Neural progenitor cell (in vitro differentiated cells): Measurements from ENCODE around the gene CACNA1C. TPM values are rescaled to one million over a fixed set of nuclear protein-coding genes. Genes with fewer than 3 reads are reported as not detected.
A peak's percentile ranks its signal among the peaks of the same experiment; 100 is the strongest.

Source experiments
- DNase-seq: peaks from one replicate; pipeline ENCODE4 v3.0.0-alpha.2; 2016; ENCODE audit warnings: low spot score
- H2AFZ ChIP-seq: fragments of 200-600 bp; sonication (generic); replicated peaks from 2 replicates; pipeline ENCODE4 v1.6.1; 2016; ENCODE audit warnings: antibody characterized with exemption
- H3F3A ChIP-seq: fragments of 200-600 bp; sonication (generic); 2 replicates; pipeline ENCODE4 v1.6.1; 2016; ENCODE audit warnings: antibody characterized with exemption, low read depth
- H3K27ac ChIP-seq: fragments of 200-600 bp; sonication (generic); 2 replicates; pipeline ENCODE4 v1.5.1; 2016; ENCODE audit warnings: mild to moderate bottlenecking
- H3K27me3 ChIP-seq: fragments of 200-600 bp; sonication (generic); 2 replicates; pipeline ENCODE4 v1.6.1; 2016; ENCODE audit warnings: mild to moderate bottlenecking, moderate library complexity
- H3K36me3 ChIP-seq: fragments of 200-600 bp; sonication (generic); 2 replicates; pipeline ENCODE4 v1.5.1; 2016
- H3K4me1 ChIP-seq: fragments of 200-600 bp; sonication (generic); 2 replicates; pipeline ENCODE4 v1.6.1; 2016; ENCODE audit warnings: mixed run types
- H3K4me2 ChIP-seq: fragments of 200-600 bp; sonication (generic); 2 replicates; pipeline ENCODE4 v1.6.1; 2016
- H3K4me3 ChIP-seq: fragments of 200-600 bp; sonication (generic); 2 replicates; pipeline ENCODE4 v1.5.1; 2016
- H3K79me2 ChIP-seq: fragments of 200-600 bp; sonication (generic); 2 replicates; pipeline ENCODE4 v1.6.1; 2016; ENCODE audit warnings: low read depth
- H3K9ac ChIP-seq: fragments of 200-600 bp; sonication (generic); 2 replicates; pipeline ENCODE4 v1.6.1; 2016
- H3K9me3 ChIP-seq: fragments of 200-600 bp; sonication (generic); 2 replicates; pipeline ENCODE4 v1.5.1; 2016; ENCODE audit warnings: low read depth
- H4K20me1 ChIP-seq: fragments of 200-600 bp; sonication (generic); 2 replicates; pipeline ENCODE4 v1.6.1; 2016; ENCODE audit warnings: low read depth
- H3K27ac Mint-ChIP-seq: 3 replicates; pipeline ENCODE4 v1.8.0; 2021; ENCODE audit warnings: mixed read lengths
- H3K27me3 Mint-ChIP-seq: 2 replicates; pipeline ENCODE4 v1.8.0; 2022; ENCODE audit warnings: low read depth, mild to moderate bottlenecking, inconsistent platforms, moderate library complexity, mixed read lengths; ENCODE audit not compliant: insufficient read depth
- H3K36me3 Mint-ChIP-seq: 3 replicates; pipeline ENCODE4 v1.8.0; 2021; ENCODE audit warnings: mixed read lengths
- H3K4me1 Mint-ChIP-seq: 3 replicates; pipeline ENCODE4 v1.8.0; 2021; ENCODE audit warnings: mixed read lengths
- H3K4me3 Mint-ChIP-seq: 3 replicates; pipeline ENCODE4 v1.8.0; 2021; ENCODE audit warnings: mild to moderate bottlenecking, moderate library complexity, mixed read lengths
- H3K9me3 Mint-ChIP-seq: 3 replicates; pipeline ENCODE4 v1.8.0; 2020; ENCODE audit warnings: mixed read lengths
- CTCF ChIP-seq: fragments of 200-600 bp; sonication (generic); IDR thresholded peaks from 2 replicates; pipeline ENCODE4 v1.5.1; 2017; ENCODE audit warnings: antibody characterized with exemption, mild to moderate bottlenecking
- EZH2 ChIP-seq: fragments of 200-600 bp; sonication (generic); IDR thresholded peaks from 2 replicates; pipeline ENCODE4 v1.6.1; 2017; ENCODE audit warnings: antibody characterized with exemption, mild to moderate bottlenecking, moderate library complexity
- EZH2phosphoT487 ChIP-seq: fragments of 200-600 bp; sonication (generic); IDR thresholded peaks from 2 replicates; pipeline ENCODE4 v1.6.1; 2017; ENCODE audit warnings: antibody characterized with exemption
- total RNA-seq: library from RNA; depleted of rRNA; stranded (reverse); fragments of >200 nt; gene quantifications from 2 replicates; pipeline ENCODE4 v1.2.3, GENCODE V29; 2015; ENCODE audit warnings: low replicate concordance

The CACNA1C gene
- total RNA-seq, 1 donor from 2014 or later = 2.7 TPM

- H3K27ac Mint-ChIP-seq = peak overlapping the region; percentile 72
- H4K20me1 ChIP-seq = no peaks in the 10 kb centered on the region
- H3K79me2 ChIP-seq = no peaks in the 10 kb centered on the region
- H3K9ac ChIP-seq = no peak overlapping the region
- H3K36me3 ChIP-seq = no peaks in the 10 kb centered on the region
- no peak overlapping the region for H3K4me3 ChIP-seq
- H3K4me2 ChIP-seq = no peak overlapping the region
- no peaks in the 10 kb centered on the region for H3F3A ChIP-seq
- no peak overlapping the region for H2AFZ ChIP-seq
- H3K36me3 Mint-ChIP-seq = no peaks in the 10 kb centered on the region
- no peak overlapping the region for H3K4me3 Mint-ChIP-seq
- no peaks in the 10 kb centered on the region for H3K9me3 ChIP-seq
- H3K27ac ChIP-seq = no peak overlapping the region
- H3K4me1 ChIP-seq = no peaks in the 10 kb centered on the region
- H3K9me3 Mint-ChIP-seq = no peaks in the 10 kb centered on the region
- H3K27me3 ChIP-seq = no peaks in the 10 kb centered on the region
- peaks cover 22% of the 10 kb centered on the region for H3K4me1 Mint-ChIP-seq
- TF ChIP-seq CTCF (no peak), EZH2 (no peak), EZH2phosphoT487 (no peak)
- H3K27me3 Mint-ChIP-seq = peaks cover 8% of the 10 kb centered on the region
- DNase-seq = no peak
Measured at GRCh38 chr12:2326470-2326869, 273.7 kb downstream of the CACNA1C start.

GRCh38 chr12:2328661-2329060, 275.9 kb downstream of the CACNA1C start:
- Histone ChIP-seq H3K36me3 (no peaks in the 10 kb centered on the region), H3K9ac (no peak overlapping the region), H3K27me3 (no peaks in the 10 kb centered on the region), H3K79me2 (no peaks in the 10 kb centered on the region), H3F3A (no peaks in the 10 kb centered on the region), H3K9me3 (no peaks in the 10 kb centered on the region), H4K20me1 (no peaks in the 10 kb centered on the region), H3K4me2 (no peak overlapping the region), H2AFZ (no peak overlapping the region), H3K4me1 (peaks cover 6% of the 10 kb centered on the region), H3K4me3 (no peak overlapping the region), H3K27ac (no peak overlapping the region)
- Mint-ChIP-seq H3K27me3 (peaks cover 5% of the 10 kb centered on the region), H3K9me3 (no peaks in the 10 kb centered on the region), H3K36me3 (no peaks in the 10 kb centered on the region), H3K4me3 (no peak overlapping the region), H3K27ac (no peak overlapping the region), H3K4me1 (peaks cover 25% of the 10 kb centered on the region)
- no peak for DNase-seq
- TF ChIP-seq EZH2 (no peak), EZH2phosphoT487 (no peak), CTCF (no peak)

GRCh38 chr12:2329661-2330210, 276.9 kb downstream of the CACNA1C start:
- no peak overlapping the region for H3K27ac Mint-ChIP-seq

More at GRCh38 chr12:2329661-2330210, 276.9 kb downstream of the CACNA1C start:
- Histone ChIP-seq H3K27me3 (no peaks in the 10 kb centered on the region), H3K79me2 (no peaks in the 10 kb centered on the region), H3K36me3 (no peaks in the 10 kb centered on the region), H3K27ac (no peak overlapping the region), H3K4me3 (no peak overlapping the region), H3K4me1 (peaks cover 10% of the 10 kb centered on the region), H4K20me1 (no peaks in the 10 kb centered on the region), H2AFZ (no peak overlapping the region), H3K4me2 (no peak overlapping the region), H3K9me3 (no peaks in the 10 kb centered on the region), H3F3A (no peaks in the 10 kb centered on the region), H3K9ac (no peak overlapping the region)
- Mint-ChIP-seq H3K36me3 (no peaks in the 10 kb centered on the region), H3K9me3 (no peaks in the 10 kb centered on the region), H3K4me3 (no peak overlapping the region), H3K4me1 (peaks cover 25% of the 10 kb centered on the region), H3K27me3 (peaks cover 5% of the 10 kb centered on the region)
- no peak for DNase-seq
- TF ChIP-seq CTCF (no peak), EZH2phosphoT487 (no peak), EZH2 (no peak)
